ENCODE results near the gene TNFAIP2.

TNFAIP2 gene

GRCh38 chr14:103094406-103095209 lies 28.7 kb upstream of the TNFAIP2 start, which contains the start of gene EXOC3L4:
EXOC3L4 (plus strand) TSS chr14:103094725; CDS start chr14:103100220, 5,495 bp downstream.
- no peak for DNase-seq (ENCODE audit: low read depth in 2 of 2)

GRCh38 chr14:103095210-103095778 lies 28.0 kb upstream of the TNFAIP2 start:
- DNase-seq (ENCODE audit: low read depth in 2 of 2), result no peak

- DNase-seq (ENCODE audit: low read depth in 2 of 2), result no peak
Observed at GRCh38 chr14:103096387-103096786, 26.9 kb upstream of the TNFAIP2 start.

DNA sequence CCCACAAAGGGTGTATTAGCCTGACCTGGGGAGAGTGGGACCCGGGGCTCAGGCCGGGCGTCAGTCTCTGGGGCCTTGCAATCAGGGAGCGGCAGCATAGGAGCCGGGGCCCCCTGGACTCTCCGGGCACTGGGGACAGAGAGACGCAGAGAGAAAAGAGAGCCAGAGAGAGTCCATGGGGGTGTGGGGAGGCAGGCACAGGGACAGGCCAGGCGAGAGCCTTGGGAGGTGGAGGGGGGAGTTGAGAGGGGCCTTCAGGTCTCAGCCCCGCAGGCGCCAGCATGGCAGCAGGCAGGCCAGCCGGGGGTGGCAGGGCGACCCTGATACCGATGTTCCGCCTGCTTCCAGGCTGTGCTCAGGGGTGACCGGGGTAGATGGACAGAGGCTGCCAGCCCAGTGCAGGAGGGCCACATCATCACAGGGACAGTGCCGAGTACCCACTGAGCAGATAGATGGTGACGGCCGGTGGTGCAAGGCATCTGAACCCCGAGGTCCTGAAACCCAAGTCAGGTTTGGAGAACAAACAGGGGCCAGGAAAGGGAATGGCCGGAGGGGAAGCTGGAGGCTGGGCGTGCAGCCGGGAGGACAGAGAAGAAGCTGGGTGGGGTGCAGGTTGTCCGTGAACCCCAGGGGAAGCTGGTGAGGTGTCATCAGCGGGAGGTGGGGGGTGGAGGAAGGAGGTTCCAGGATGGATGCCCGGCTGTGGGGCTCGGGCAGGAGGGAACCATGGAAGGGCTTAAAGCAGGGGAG lies 25.8 kb upstream of the TNFAIP2 start:
- DNase-seq (ENCODE audit: low read depth in 2 of 2), result no peak

- no peak for DNase-seq (ENCODE audit: low read depth in 2 of 2)
Observed at GRCh38 chr14:103097994-103098957, 25.0 kb upstream of the TNFAIP2 start.

DNA sequence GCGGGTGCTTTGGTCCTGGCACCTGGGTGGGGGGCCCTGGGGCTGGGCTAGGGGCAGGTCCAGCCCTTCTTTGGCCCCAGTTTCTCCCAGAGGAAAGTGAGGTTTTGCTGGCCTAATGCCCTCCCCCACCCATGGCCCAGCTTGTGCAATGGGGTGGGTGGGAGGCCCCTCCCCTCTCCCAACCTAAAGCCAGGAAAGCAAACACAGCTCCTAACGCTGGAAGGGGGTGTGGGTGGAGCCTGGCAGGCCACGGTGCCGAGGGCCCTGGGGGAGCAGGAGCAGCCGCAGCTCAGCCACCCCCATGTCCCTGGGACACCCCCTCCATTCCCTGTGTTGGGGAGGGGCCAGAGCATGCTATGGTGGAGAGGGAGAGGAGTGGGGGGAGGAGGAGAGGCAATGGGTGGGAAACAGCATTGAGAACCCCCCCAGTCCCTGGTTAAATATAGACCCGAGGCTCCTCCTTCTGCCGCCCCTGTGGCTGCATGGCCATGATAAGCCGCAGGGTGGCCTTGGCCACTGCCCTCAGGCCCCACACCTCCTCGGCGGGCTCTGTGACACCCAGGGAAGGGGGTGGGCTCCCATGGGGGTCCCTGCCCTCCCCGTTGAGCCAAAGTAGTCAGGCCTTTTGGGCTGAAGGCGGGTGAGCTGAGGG lies 24.1 kb upstream of the TNFAIP2 start:
- no peak for DNase-seq (ENCODE audit: low read depth in 2 of 2)

DNA sequence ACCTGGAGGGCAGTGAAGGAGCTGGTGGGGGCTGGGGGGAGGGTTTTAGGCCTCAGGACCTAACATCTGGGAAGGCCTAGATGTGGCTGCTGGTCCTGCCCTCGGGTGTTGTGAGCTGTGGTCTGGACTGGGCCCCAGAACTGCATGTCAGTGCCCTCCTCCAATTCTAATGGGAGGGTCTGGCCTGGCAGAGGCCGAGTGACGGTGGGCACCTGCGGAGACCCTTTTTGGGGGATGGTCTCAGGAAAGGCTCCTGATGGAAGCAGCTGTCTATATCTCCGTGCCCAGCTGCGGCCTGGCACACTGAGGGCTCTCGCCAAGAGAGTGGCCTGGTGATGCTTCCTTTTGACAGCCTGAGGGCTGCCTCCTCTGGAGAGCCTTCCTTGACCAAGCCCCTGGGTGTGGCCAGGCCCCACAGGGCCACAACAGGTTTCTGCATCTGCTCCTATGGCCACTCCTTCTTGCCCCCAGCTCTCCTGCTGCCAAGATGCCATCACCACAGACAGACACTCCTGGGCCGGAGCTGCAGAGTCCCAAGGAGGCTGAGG lies 23.5 kb upstream of the TNFAIP2 start:
- DNase-seq (ENCODE audit: low read depth in 2 of 2), result no peak

DNA sequence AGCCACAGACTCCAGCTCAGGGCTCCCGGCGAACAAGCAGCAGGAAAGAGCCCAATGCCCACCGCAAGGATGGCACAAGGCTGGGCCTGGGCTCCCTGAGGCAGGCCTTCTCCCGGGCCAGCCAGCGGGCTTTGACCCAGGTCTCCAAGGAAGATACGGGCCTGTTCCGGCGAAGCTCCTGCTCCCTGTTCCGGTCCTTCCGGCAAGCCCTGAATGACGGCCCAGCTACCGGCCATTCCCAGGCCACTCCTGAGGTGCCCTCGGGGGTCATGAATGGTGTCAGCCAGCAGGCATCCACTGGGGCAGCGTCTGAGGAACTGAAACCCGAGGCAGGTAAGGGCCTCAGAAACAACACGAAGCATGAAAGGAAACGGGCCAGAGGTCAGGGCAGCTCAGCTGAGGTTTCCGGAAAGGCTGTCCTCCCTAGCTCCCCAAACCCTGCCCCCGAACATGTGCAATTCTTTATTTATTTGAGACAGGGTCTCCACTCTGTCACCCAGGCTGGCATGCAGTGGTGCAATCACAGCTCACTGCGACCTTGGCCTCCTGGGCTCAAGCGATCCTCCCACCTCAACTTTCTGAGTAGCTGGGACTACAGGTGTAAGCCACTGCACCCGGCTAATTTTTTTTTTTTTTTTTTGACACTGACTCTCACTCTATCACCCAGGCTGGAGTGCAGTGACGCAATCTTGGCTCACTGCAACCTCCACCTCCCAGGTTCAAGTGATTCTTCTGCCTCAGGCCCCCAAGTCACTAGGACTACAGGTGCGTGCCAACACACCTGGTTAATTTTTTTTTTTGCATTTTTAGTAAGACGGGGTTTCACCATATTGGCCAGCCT lies 22.8 kb upstream of the TNFAIP2 start:
- DNase-seq (ENCODE audit: low read depth in 2 of 2), result no peak

DNA sequence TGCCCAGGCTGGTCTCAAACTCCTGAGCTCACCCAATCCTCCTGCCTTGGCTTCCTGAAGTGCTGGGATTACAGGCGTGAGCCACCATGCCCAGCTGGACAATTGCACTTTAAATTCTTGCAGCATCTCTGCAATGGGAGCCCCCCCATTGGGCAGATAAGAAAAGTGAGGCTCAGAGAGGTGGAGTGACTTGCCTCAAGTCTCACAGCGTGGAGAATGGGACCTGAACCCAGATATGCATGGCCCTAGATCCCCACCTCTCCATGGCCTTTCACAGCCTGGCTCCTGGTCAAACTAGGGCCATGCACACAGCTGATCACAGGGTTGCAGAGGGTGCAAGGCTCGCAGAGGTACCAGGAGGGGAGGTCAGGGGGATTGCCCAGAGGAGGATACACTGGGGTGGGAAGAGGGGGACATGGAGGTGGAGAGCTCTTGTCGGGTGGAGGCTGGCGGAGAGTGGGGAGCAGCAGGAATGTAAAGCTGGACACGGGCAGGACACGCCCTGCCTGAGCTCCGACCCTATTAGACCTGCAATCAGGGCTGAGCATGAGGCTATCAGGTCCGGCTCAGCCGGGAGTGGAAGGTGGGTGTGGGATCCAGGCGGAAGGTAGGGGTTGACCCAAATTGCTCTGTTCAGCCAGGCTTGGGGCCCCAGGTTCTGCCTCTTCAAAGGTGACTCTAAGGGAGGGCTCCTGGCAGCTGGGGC lies 21.9 kb upstream of the TNFAIP2 start:
- no peak for DNase-seq (ENCODE audit: low read depth in 2 of 2)

DNA sequence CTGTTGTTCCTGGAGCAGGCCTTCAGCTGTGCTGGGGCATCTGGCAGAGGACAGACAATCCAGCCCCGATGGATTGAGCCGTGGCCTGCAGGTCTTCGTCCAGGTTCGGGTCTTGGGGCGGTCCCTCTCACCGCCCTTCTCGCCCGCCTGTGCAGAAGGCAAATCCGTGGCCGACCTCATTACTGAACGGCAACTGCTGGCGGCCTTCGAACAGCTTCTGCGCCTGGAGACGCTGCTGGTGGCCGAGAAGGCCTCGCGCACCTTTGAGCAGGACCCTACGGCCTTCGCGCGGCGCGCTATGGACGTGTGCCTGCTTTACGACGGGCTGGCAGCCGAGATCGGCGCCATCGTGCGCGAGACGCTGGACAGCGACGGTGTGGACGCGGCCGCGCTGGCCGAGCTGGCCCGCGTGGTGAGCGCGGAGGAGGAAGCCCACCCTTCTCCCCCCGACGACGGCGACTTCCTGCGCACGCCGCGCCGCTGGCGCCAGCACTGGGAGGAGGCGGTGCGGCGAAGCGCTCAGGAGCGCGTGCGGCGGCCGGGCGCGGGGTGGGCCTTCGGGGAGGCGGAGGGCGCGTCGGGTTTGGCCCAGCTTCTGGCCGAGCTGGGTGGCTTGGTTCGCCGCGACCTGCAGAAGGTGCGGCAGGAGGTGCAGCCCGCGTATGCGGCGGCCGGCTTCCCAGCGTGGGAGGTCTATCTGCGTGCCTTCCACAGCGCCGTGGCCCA lies 21.1 kb upstream of the TNFAIP2 start:
- DNase-seq (ENCODE audit: low read depth in 2 of 2), result no peak

DNA sequence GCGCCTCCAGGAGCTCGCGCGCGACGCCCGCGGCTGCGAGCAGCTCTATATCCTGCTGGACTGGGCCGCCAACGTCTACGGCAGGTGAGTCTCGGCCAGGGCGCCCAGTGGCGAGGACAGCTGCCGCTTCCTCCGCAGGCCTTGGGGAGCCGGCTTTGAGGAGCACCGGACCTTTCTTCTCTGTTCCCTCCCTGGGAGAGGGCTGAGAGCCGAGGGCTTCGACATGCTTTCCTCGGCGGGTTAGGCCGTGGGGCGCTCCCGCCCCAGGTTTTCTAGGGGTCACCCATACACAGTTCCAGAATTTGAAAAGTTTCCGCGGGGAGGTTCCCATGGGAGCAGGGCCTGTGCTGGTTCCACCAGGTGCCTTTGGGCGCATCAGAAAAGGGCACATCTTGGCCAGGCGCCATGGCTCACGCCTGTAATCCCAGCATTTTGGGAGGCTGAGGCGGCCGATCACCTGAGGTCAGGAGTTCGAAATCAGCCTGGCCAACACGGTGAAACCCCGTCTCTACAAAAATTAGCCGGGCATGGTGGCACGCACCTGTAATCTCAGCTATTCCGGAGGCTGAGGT lies 20.5 kb upstream of the TNFAIP2 start:
- no peak for DNase-seq (ENCODE audit: low read depth in 2 of 2)

DNA sequence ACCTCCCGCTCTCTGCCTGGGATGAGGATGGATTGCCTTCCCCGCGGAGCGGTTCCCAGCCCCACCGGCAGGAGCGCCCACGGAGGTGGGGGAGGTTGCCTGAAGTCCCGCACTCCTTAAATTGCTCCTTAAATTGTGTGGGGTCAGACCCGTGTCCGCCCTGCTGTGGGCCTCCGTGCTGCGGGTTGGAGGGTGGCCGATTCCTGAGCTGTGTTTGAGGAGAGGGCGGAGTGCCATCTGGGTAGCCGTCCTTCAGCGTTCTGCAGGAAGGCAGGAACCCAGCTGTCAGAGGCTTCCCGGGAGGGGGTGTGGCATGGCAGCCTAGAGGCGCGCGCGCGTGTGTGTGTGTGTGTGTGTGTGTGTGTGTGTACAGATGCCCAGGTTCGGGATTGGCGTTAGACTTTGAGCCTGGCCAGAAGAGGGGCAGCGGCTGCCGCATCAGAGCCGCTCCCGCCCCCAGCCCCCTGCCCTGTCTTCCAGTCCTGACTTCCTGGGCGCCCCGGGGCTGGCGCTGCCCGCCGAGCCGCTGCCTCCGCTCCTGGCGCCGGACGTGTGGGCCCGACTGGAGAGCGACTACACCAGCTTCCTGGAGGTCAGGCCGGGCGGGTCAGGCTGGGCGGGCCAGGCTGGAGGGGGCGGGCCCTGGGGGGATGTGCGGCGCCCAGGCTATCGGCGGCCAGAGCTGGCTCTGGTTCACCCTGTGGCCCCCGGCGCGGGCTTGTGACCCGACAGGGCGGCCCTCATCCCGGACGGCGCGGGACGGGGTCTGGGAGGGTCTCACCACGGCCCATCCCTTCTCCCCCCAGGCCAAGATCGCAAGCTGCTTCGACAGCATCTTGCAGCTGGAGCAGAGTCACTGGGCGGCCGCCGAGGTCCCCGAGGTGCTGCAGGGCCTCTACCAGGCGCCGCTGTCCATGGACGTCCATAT lies 19.5 kb upstream of the TNFAIP2 start:
- DNase-seq (ENCODE audit: low read depth in 2 of 2), result no peak

DNA sequence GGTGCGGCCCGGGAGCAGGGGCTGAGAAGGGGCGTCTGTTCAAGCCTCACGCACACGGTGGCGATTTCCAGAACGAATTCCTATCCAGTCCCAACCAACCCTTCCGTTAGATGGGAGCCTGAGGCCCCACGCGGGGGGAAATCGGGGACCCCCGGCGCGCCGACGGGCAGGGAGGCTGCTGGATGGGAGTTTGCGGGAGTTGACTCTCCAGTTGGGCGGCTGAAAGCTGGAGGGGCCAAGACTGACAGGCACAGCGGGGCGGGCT lies 18.9 kb upstream of the TNFAIP2 start:
- DNase-seq (ENCODE audit: low read depth in 2 of 2), result no peak

- peak; percentile 43 to 56 for DNase-seq (ENCODE audit: low read depth in 2 of 2)
Observed at GRCh38 chr14:103104654-103105452, 18.4 kb upstream of the TNFAIP2 start.

DNA sequence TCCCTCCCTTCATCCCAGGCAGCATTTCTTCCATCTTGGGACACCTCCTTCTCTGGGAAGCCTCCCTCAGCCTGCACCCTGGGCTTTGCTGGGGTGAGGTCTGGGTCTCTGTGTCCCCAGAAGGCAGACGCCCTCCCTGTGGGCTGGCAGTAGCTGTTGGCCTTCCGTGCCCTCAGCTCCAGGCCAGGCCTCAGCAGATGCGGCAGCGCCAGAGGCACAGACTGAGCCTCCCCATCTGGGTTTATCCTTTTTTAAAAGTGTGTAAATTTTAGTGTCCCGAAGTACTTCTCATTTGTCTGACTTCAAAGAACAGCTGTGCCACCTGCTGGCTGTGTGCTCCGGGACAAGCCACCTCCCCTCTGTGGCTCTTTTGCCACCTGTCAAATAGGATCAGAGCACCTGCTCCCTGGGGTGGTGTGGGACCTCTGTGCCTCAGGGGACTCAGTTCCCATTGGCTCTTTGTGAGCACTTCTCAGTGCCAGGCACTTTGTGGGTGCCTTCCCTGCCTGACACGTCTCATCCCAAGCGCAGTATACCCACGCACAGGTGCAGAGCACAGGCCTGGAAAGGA lies 17.6 kb upstream of the TNFAIP2 start:
- no peak for DNase-seq (ENCODE audit: low read depth in 2 of 2)

- no peak for DNase-seq (ENCODE audit: low read depth in 2 of 2)
Observed at GRCh38 chr14:103107455-103107854, 15.8 kb upstream of the TNFAIP2 start.
